ENCODE data around the gene DNAJB8. TPM values are rescaled to one million over a fixed set of nuclear protein-coding genes. Genes with fewer than 3 reads are reported as not detected.

DNAJB8 gene
- total RNA-seq (2014; rRNA removed; shearing (Covaris generic)), result not detected in 2 replicates

DNA sequence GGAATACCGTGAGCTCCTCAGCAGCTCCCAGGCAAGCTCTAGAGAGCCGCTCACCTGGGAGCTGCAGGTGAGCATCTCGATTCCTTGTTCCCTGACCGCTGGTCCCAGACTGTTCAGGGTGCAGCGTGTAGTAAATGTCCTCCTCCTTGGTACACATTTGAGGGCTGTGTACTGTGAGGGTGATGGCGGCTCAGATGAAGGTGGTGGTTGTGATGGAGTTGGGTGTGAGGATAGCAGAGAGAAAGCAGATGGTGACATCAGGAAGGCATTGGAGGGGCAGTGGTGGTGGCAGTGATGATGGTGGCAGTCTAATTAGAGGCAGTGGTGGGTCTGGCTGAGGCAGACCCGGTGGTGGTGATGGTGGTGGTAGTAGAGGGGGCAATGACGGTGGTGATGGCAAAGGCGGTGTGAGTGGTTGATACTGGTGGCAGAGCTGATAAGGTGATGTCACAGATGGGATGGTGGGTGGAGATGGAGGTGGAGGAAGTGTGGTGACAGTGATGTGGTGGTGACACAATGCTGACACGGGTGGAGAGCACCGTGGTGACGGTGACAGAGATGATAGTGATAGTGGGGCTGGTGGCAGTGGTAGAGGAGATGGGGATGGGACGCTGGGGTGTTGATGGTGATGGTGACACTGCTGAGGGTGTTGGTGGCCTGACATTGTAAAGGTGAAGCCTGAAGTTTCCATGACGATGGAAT is at the start of gene DNAJB8:
Gene DNAJB8, minus strand, starts transcription at position 51 of the 702 bp plus-strand sequence. CDS start 3,645 bp downstream, outside the sequence.
- in situ Hi-C loops (cut with HindIII; ENCODE audit: low sequenced_read_pairs), result no loop called here

DNA sequence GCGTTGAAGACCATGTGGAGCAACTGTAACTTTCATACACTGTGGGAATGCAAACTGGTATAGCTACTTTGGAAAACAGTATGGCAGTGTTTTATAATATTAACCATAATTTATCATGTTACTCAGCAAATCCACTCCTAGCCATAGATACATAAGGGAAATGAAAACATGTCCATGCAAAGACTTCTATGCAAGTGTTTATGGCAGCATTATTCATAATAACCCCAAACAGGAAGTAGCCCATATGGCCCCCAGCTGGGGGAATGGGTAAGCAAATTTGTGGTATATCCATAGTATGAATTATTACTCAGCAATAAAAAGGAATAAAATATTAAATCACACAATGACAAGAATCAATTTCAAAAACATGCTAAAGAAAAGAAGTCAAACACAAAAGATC is 49.3 kb upstream of the DNAJB8 start:
- in situ Hi-C loops (cut with HindIII; ENCODE audit: low sequenced_read_pairs), result no loop called here
- no peak for DNase-seq (ENCODE audit: low spot score)

More for the DNA sequence above, at the start of gene DNAJB8:
- no peak for DNase-seq (ENCODE audit: low spot score)

DNA sequence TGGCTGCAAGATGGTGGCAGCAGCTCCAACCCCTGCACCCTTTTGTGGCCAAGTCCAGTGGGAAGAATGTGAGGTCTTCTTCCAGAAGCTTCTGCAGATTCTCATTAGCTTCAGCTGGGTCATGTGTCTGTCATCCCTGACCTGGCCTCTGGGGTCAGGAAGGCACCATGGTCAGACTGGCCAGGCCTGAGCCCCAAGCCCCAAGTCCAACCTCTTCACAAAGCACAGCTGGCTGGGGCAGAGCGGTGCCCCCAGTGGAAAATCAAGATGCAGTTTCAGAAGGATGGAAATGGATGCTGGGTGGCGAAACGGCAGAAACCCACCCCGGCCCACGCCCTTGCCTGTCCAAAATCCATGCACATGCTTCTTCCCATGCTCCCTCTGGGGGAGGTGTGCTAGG is 42.2 kb upstream of the DNAJB8 start:
- DNase-seq (ENCODE audit: low spot score), result no peak
- in situ Hi-C loops (cut with HindIII; ENCODE audit: low sequenced_read_pairs), result no loop called here

DNA sequence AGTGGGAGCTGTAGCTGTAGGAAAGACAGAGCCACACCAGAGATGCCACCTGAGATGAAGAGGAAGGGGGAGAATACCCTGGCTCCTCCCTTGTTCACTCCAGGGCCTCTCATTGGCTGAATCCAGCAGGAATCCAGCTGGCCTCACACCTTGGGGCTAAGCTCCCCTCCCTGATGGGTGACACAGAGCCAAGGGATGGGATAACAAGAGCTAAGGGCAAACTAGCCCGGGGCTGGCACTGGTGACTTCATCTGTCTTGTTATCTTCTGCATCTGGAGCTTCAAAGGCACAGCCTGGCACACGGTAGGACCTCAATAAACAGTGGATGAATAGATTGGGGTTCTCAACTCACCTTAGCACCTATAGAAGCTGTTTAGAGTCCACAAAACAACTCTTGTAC is 40.1 kb upstream of the DNAJB8 start:
- in situ Hi-C loops (cut with HindIII; ENCODE audit: low sequenced_read_pairs), result no loop called here
- DNase-seq (ENCODE audit: low spot score), result no peak

DNA sequence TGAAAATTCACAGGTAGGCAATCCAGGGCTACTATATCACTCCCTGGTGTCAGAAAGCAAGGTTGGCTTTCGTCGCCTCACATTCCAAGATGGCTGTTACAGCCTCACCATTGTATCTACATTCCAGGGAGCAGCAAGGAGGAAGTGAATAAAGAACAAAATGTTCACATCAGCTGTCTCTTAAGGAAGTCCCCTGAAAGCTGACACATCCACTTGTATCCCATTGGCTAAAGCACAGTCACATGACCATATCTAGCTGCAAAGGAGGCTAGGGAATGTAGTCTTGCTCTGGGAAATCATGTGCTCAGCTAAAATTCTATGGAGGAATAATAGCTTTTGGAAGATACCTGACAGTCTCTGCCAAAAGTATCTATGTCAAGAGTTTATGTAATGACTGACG is 39.1 kb upstream of the DNAJB8 start:
- no peak for DNase-seq (ENCODE audit: low spot score)
- in situ Hi-C loops (cut with HindIII; ENCODE audit: low sequenced_read_pairs), result no loop called here

DNA sequence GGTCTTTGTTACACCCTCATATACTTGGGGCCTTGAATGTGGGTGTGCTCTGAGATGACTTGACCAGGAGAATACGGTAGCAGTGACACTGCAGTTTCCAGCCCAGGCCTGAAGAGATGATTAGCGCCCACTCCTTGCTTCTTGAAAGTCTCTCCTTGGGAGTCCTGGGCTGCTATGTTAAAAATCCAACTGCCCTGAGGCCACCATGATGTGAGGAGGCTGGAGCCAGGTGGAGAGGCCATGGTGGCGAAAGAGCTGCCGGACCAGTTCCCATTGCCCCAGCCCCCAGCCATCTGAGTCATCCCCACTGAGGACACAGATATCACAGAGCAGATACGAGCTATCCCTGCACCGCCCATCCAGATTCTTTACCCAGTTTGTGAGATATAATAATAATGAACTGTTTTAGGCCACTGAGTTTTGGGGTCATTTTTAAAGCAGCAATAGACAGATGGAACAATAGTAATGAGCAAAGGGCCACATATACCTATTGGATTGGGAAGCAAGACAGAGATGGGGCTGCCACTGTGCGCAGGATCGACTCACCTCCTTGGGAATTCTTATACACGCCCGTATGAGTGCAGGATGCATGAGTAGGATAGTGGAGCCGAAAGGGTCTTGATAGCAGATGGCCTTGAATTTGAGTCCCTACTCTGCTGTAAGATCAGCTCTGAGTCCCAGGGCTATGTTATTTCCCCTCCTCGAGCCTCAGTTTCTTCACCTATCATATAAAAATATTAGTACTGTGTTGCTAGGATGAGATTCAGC is 38.5 kb upstream of the DNAJB8 start:
- DNase-seq (ENCODE audit: low spot score), result no peak
- in situ Hi-C loops (cut with HindIII; ENCODE audit: low sequenced_read_pairs), result no loop called here

DNA sequence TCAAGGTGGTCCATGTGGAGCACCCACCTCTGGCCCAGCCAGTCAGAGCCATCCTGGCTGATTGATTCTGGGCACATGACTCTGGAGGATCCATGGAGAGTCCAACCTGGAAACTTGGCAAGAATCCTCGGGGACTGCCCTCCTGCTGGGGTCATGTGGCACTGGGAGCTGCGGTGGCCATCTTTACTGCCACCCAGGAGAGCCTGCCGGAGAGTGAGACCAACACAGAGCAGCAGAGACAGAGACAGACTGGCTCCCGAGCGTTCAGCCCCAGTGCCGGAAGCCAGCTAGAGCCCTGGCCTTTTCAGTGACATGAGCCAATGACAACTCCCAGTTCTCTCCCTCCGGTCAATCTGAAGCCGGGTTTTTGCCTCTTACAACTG is 37.8 kb upstream of the DNAJB8 start:
- in situ Hi-C loops (cut with HindIII; ENCODE audit: low sequenced_read_pairs), result no loop called here
- no peak for DNase-seq (ENCODE audit: low spot score)

DNA sequence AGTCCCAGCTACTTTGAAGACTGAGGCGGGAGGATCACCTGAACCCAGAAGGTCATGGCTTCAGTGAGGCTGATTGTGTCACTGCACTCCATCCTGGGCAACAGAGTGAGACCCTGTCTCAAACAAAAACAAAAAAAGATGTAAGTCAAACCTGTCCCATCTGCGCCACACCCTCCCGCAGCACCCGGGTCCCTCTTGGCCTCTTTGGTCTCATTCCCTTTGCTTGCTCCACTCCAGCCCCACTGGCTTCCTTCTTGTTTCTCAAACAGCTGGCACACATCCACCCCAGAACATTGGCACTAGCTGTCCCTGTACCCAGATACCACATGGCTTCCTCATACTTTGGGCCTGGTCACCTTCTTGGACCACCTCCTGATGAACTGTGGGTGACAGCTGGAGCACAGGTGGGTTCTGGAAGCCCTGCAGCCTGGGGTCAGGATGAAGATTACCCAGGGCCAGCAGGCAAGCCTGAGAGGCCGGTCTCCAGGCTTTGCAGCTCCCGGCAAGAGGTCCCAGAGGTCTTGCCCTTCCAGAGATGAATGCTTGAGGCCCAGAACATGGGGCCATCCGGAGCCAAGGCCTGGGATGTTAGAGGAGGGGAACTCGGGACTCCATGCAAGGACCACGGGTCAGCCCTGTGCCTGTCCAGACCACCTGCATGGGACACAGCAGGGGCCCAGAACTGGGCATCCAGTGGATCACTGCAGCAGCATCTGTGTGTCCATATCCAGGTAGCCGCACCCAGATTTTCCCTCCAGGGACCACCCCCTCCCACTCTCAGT is 37.3 kb upstream of the DNAJB8 start:
- DNase-seq (ENCODE audit: low spot score), result no peak
- in situ Hi-C loops (cut with HindIII; ENCODE audit: low sequenced_read_pairs), result no loop called here

DNA sequence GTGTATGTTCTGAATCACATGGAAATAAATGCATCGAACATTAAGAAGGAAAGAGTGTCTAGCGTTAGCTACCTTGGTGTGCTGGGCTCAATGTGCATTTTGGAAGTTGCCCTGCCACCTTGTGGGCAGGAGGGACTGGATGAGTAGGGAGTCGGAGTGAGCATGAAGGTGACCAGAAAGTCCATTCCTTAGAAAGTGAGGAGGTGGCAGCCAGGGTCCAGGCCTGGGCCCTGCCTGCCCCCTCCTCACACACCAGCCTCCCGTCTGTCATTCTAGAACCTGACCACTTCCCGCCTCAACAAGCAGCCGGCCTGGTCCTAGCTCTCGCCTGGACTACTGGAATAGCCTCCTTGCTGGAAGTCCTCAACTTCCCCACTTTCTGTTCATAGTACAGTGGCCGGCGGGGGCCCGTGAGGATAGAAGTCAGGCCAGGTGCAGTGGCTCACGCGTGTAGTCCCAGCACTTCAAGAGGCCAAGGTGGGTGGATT is 36.5 kb upstream of the DNAJB8 start:
- in situ Hi-C loops (cut with HindIII; ENCODE audit: low sequenced_read_pairs), result no loop called here
- no peak for DNase-seq (ENCODE audit: low spot score)

DNA sequence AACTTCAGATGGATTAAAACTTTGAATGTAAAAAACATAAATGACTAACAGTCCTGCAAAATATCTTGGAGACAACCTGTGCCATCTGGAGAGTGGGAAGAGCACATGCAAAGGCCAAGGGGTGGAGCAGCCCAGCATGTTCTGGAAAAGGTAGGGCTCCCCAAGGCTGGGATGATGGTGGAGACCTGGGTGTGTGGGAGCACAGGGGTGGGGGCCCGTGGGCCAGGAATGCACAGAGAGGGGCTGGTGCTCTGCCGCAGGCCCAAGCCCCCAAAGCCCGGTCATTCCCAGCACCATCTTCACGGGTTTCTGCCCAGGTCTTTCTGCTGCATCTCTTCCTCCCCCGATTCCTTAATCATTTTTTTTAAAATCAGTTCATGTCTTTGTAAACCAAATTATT is 36.0 kb upstream of the DNAJB8 start:
- in situ Hi-C loops (cut with HindIII; ENCODE audit: low sequenced_read_pairs), result no loop called here
- no peak for DNase-seq (ENCODE audit: low spot score)

DNA sequence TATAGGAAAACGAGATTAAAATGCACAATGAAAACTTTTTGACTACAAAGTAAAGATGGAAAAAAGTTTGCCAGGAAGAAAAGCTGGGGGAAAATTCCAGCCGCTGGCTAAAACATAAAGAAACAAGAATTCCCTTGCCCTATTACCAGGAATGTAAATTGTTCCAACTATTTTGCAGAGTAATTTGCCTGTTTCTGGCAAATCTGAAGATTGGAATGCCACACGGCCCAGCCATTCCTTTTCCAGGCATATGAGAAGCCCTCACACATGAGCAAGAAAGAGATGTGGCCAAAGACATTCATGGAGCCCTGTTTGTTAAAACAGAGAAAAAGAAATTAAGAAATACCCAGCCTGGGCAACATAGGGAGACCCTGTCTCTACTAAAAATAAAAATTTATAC is 34.7 kb upstream of the DNAJB8 start:
- DNase-seq (ENCODE audit: low spot score), result no peak
- in situ Hi-C loops (cut with HindIII; ENCODE audit: low sequenced_read_pairs), result no loop called here

DNA sequence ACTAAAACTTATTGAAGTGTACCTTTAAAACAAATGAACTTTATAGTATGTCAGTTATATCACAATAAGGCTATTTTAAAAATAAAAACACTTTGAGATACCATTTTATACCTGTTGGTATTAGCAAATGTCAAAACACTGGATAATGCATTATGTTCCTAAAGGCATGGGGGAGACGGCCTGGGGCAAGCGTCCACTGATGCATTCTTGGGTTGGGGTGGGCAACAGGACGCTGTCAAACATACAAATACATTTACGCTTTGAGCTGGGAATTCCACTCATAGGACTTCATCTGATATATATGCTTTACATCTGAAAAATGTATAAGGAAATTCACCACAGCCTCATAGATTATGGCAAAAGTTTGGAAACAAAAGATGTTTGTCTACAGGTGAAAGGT is 33.9 kb upstream of the DNAJB8 start:
- no peak for DNase-seq (ENCODE audit: low spot score)
- in situ Hi-C loops (cut with HindIII; ENCODE audit: low sequenced_read_pairs), result no loop called here

DNA sequence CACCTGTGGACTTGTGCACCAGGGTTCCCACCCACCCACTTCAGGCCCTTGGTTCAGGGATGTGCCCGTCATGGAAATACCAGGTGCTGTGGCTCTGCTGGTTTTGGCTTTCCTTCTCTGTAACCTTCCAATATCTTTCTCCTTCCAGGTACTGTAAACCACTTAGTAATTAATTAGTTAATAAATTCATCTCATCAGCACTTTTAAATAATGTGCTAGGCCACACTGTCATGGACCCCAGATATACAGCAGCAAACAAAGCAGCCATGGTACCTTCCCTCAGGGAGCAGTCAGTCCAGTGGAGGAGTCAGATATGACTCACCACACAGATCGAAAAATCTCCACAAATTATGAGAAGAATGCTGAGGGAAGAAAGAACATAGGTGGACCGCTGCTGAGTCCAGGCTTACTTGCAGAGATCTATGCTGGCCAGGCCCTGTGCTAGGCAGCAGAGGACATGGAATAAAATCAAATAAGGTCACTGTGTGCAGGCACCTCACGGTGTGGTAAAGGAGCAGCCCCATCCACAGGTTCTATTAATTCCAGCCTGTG is 33.1 kb upstream of the DNAJB8 start:
- no peak for DNase-seq (ENCODE audit: low spot score)
- in situ Hi-C loops (cut with HindIII; ENCODE audit: low sequenced_read_pairs), result no loop called here

DNA sequence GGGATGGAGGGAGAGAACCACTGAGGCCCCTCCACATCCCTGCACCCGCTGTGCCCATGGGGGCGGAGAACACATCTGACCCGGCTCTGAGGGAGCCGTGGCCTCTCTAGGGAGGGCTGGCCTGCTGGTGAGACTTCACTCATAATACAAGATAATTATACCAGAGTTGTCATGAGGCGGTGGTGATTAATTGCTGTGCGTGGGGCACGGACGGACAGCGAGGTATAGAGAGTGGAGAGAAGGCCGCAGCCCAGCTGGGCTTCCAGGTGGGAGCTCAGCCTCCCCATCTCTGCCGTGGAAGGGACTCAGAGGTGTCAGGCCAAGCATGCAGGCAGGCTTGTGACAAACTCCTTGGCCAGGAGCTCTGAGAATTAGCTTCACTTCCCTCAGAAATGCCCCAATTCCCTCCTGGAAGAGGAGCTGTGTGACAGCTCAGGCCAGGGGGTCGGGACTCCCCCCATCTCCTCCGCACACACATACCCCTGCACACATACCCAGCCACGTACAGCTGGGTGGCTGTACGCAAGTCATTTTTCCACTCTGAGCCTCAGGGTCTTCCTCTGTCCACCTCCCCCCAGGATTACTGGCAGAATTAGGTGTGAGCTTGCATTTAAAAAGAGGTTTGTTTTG is 32.3 kb upstream of the DNAJB8 start:
- DNase-seq (ENCODE audit: low spot score), result no peak
- in situ Hi-C loops (cut with HindIII; ENCODE audit: low sequenced_read_pairs), result no loop called here

DNA sequence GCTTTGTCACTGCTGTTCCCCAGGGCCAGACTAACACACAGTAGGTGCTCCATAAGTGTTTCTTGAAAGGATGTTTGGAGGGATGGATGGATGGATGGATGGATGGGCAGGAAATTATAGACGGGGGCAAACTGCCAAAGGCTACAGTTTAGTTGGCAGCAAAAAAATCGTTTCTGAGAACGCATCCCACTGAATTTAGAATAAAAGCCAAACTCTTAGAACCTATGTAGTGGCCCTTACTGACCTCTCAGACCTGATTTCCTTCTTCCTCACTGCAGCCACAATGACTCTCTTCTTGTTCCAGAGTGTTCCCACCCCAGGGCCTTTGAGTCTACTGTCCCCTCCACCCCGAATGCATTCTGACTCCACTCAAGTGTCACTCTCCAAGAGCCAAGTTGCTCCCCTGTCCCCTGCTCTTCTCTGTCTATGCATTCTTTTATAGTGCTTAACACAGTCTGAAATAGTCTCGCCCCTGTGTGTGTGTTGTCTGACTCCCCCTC is 31.5 kb upstream of the DNAJB8 start:
- no peak for DNase-seq (ENCODE audit: low spot score)
- in situ Hi-C loops (cut with HindIII; ENCODE audit: low sequenced_read_pairs), result no loop called here

DNA sequence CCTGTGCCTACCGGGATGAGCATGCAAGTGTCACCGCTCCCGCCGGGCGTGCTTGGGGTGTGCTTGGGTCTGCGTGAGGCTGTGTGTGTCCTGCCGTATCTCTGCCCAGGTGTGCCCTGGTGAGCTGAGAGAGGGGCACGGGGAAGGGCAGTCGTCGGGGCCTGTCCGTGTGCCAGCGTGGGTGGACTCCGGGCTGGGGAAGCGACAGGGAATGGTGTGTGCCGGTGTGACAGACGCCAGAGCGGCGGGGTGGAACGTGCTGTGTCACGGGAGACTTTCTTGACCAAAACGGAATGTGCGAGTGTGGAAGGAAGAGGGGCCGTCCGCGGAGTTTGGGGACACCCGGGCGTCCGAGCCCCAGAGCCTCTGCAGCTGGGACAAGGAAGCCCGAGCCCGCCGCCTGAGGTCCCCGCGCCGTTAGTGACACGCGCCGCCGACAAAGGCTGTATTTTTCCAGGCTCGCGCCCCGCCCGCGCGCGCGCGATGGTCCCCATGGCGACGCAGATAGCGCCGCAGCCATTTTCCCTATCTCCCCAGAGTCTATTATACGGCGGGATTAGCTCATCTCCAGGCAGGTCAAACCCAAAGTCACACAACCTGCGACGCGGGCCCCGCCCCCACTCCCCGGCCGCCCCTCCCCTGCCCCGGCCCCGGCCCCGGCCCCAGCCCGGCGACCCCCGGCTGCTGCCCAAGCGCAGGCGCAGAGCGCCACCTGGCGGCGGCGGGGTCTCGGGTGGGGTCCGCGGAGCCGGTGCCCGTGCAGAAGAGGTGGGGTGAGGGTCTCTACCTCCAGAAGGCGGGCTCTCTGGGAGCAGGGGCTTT is 30.8 kb upstream of the DNAJB8 start:
- peak; percentile 69 for DNase-seq (ENCODE audit: low spot score)
- in situ Hi-C loops (cut with HindIII; ENCODE audit: low sequenced_read_pairs), result no loop called here

DNA sequence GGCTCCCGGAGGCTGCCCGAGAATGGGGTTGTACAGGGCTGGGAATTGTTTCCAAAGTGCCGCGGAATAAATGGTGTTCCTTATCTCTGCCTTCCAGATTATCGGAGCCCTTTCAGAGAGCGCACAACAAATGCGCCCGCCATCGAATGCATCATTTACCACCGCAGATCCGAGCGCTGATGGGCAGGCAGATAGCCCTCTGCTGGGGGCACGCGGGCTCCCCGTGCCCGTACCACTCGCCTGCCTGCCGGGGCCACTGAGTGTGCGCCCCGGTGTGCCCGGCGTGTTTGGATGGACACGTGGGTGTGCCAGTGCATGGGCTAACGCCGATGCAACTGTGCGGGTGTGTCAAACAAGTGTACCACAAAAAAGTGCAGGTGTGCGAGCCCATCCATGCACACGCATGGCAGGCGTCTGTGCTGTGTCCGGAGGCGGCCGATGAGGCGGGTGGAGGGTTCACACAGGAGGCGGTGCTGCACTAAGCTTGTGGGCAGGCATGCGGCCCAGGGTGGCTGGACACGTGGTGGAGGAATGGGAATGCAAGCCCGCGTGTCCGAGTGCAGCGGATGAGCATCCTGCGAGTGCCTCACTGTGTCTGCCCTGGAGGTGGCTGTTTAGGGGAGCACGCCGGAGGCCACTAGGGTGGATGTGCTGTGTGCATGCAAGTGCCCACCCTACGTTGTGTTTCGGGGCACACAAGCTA is 30.1 kb upstream of the DNAJB8 start:
- in situ Hi-C loops (cut with HindIII; ENCODE audit: low sequenced_read_pairs), result no loop called here
- DNase-seq (ENCODE audit: low spot score), result peak; percentile 39
